ENCODE results near the gene MDGA2. TPM values are rescaled to one million over a fixed set of nuclear protein-coding genes. Genes with fewer than 3 reads are reported as not detected.

Gene MDGA2
- polyA plus RNA-seq, 1 of the 3 experiments (the other 2 are of a cell fraction) = not detected

GRCh38 chr14:46840944-46841720, 834.3 kb downstream of the MDGA2 start:
- TF ChIP-seq EZH2phosphoT487 (IDR thresholded peaks at IDR 0.05; ENCODE audit: borderline replicate concordance, low read depth) = no peak
- TF ChIP-seq, protein P1, sequence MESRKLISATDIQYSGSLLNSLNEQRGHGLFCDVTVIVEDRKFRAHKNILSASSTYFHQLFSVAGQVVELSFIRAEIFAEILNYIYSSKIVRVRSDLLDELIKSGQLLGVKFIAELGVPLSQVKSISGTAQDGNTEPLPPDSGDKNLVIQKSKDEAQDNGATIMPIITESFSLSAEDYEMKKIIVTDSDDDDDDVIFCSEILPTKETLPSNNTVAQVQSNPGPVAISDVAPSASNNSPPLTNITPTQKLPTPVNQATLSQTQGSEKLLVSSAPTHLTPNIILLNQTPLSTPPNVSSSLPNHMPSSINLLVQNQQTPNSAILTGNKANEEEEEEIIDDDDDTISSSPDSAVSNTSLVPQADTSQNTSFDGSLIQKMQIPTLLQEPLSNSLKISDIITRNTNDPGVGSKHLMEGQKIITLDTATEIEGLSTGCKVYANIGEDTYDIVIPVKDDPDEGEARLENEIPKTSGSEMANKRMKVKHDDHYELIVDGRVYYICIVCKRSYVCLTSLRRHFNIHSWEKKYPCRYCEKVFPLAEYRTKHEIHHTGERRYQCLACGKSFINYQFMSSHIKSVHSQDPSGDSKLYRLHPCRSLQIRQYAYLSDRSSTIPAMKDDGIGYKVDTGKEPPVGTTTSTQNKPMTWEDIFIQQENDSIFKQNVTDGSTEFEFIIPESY (IDR thresholded peaks at IDR 0.05; ENCODE audit: borderline replicate concordance, low read depth) = no peak
- TF ChIP-seq, protein P2, sequence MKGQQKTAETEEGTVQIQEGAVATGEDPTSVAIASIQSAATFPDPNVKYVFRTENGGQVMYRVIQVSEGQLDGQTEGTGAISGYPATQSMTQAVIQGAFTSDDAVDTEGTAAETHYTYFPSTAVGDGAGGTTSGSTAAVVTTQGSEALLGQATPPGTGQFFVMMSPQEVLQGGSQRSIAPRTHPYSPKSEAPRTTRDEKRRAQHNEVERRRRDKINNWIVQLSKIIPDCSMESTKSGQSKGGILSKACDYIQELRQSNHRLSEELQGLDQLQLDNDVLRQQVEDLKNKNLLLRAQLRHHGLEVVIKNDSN (IDR thresholded peaks at IDR 0.05; ENCODE audit: borderline replicate concordance, low read depth) = no peak
- Histone ChIP-seq H3K9ac (no peak overlapping the region), H3K9me2 (no peaks in the 10 kb centered on the region), H3K27ac (ENCODE audit: low read depth in 2 of 2, low read length in 1 of 2) (no peak overlapping the region), H3K4me1 (ENCODE audit: control insufficient read depth in 1 of 2, insufficient read depth in 2 of 2, low read depth in 1 of 2, low read length in 1 of 2) (no peaks in the 10 kb centered on the region), H2AFZ (ENCODE audit: low read depth) (no peak overlapping the region), H3K79me2 (ENCODE audit: insufficient read depth) (no peaks in the 10 kb centered on the region), H3K27me3 (ENCODE audit: insufficient read depth) (no peaks in the 10 kb centered on the region), H3K36me3 (replicated peaks in 1 of 2; ENCODE audit: control insufficient read depth in 1 of 2, insufficient read depth in 2 of 2, low read length in 1 of 2) (no peaks in the 10 kb centered on the region), H3K4me2 (no peak overlapping the region), H3F3A (replicated peaks; ENCODE audit: insufficient read depth) (no peaks in the 10 kb centered on the region), H3K9me3 (no peaks in the 10 kb centered on the region), H3K4me3 (ENCODE audit: low read depth in 2 of 2, low read length in 1 of 2) (no peak overlapping the region), H4K20me1 (ENCODE audit: insufficient read depth) (no peaks in the 10 kb centered on the region)
- no peak for DNase-seq
- WGBS (ENCODE audit: low lambda C conversion rate) = 44% methylated on average over 11 of the region's 11 CpGs
- ChIA-PET CTCF (no interaction called here), POLR2A (no interaction called here)

DNA sequence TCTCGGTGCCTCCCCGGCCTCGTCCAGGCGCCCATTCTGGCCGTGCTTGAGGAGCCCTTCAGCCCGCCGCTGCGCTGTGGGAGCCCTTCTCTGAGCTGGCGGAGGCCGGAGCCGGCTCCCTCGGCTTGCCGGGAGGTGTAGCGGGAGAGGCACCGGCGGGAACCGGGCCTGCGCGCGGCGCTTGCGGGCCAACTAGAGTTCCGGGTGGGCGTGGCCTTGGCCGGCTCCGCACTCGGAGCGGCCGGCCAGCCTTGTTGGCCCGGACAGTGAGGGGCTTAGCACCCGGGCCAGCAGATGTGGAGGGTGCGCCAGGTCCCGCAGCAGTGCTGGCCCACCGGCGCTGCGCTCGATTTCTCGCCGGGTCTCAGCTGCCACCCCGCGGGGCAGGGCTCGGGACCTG, 855.1 kb downstream of the MDGA2 start:
- CTCF ChIA-PET = no interaction called here
- no CpG with 5 or more reads among the region's 42 CpGs for WGBS (ENCODE audit: low lambda C conversion rate)
- no peak for DNase-seq

More for the DNA sequence above, 855.1 kb downstream of the MDGA2 start:
- H3K9me3 ChIP-seq = no peaks in the 10 kb centered on the region
- H3F3A ChIP-seq (replicated peaks; ENCODE audit: insufficient read depth) = no peaks in the 10 kb centered on the region
- TF ChIP-seq, protein P3, sequence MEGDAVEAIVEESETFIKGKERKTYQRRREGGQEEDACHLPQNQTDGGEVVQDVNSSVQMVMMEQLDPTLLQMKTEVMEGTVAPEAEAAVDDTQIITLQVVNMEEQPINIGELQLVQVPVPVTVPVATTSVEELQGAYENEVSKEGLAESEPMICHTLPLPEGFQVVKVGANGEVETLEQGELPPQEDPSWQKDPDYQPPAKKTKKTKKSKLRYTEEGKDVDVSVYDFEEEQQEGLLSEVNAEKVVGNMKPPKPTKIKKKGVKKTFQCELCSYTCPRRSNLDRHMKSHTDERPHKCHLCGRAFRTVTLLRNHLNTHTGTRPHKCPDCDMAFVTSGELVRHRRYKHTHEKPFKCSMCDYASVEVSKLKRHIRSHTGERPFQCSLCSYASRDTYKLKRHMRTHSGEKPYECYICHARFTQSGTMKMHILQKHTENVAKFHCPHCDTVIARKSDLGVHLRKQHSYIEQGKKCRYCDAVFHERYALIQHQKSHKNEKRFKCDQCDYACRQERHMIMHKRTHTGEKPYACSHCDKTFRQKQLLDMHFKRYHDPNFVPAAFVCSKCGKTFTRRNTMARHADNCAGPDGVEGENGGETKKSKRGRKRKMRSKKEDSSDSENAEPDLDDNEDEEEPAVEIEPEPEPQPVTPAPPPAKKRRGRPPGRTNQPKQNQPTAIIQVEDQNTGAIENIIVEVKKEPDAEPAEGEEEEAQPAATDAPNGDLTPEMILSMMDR (IDR thresholded peaks at IDR 0.05) = no peak
- no peak for TF ChIP-seq EZH2phosphoT487 (IDR thresholded peaks at IDR 0.05; ENCODE audit: borderline replicate concordance, low read depth)
- TF ChIP-seq RCOR1 (IDR thresholded peaks at IDR 0.05; ENCODE audit: low read length) = no peak
- TF ChIP-seq PBX3 (IDR thresholded peaks at IDR 0.05) = no peak
- H3K4me2 ChIP-seq = no peak overlapping the region
- H3K27me3 ChIP-seq (ENCODE audit: insufficient read depth) = no peaks in the 10 kb centered on the region
- H3K4me3 ChIP-seq (ENCODE audit: low read depth in 2 of 2, low read length in 1 of 2) = no peak overlapping the region
- no peaks in the 10 kb centered on the region for H3K4me1 ChIP-seq (ENCODE audit: control insufficient read depth in 1 of 2, insufficient read depth in 2 of 2, low read depth in 1 of 2, low read length in 1 of 2)
- H3K36me3 ChIP-seq (replicated peaks in 1 of 2; ENCODE audit: control insufficient read depth in 1 of 2, insufficient read depth in 2 of 2, low read length in 1 of 2) = no peaks in the 10 kb centered on the region
- no peak overlapping the region for H2AFZ ChIP-seq (ENCODE audit: low read depth)
- POLR2A ChIA-PET = no interaction called here
- H3K9me2 ChIP-seq = no peaks in the 10 kb centered on the region
- H4K20me1 ChIP-seq (ENCODE audit: insufficient read depth) = no peaks in the 10 kb centered on the region
- no peak overlapping the region for H3K9ac ChIP-seq
- no peak overlapping the region for H3K27ac ChIP-seq (ENCODE audit: low read depth in 2 of 2, low read length in 1 of 2)
- no peaks in the 10 kb centered on the region for H3K79me2 ChIP-seq (ENCODE audit: insufficient read depth)

All from SK-N-SH (cell line).